ENCODE measurements around the gene EIF4B.
A peak's percentile ranks its signal among the peaks of the same experiment; 100 is the strongest.
"Not testable (repeated sequence)": the region's sequence is repeated elsewhere in the genome, so short reads cannot be mapped to it uniquely, and the experiment has no call there.

The EIF4B gene

GRCh38 chr12:52993558-52993869 is 12.7 kb upstream of the EIF4B start:
- DNase-seq, result no peak

- no peak for DNase-seq
Observed at GRCh38 chr12:53004178-53004577, 2.1 kb upstream of the EIF4B start.

GRCh38 chr12:53004582-53004981 is 1.7 kb upstream of the EIF4B start:
- DNase-seq, result no peak

- no peak for DNase-seq
Observed at GRCh38 chr12:53005215-53005985, 856 bp upstream of the EIF4B start.

- DNase-seq, result peak; percentile 89
Observed at GRCh38 chr12:53006810-53007309, 604 bp downstream of the EIF4B start.

GRCh38 chr12:53007343-53007742 is 1.1 kb downstream of the EIF4B start:
- no peak for DNase-seq

- DNase-seq, result not testable (repeated sequence)
Observed at GRCh38 chr12:53008760-53009159, 2.5 kb downstream of the EIF4B start.

- DNase-seq, result no peak
Observed at GRCh38 chr12:53010955-53011354, 4.7 kb downstream of the EIF4B start.

- DNase-seq, result no peak
Observed at GRCh38 chr12:53011889-53012288, 5.6 kb downstream of the EIF4B start.

GRCh38 chr12:53012928-53013327 is 6.7 kb downstream of the EIF4B start:
- no peak for DNase-seq

GRCh38 chr12:53014709-53015108 is 8.5 kb downstream of the EIF4B start:
- peak; percentile 26 for DNase-seq

GRCh38 chr12:53025250-53025649 is 19.0 kb downstream of the EIF4B start:
- DNase-seq, result no peak

GRCh38 chr12:53027014-53027413 is 20.8 kb downstream of the EIF4B start:
- DNase-seq, result not testable (repeated sequence)

- no peak for DNase-seq
Observed at GRCh38 chr12:53031616-53032015, 25.4 kb downstream of the EIF4B start.

GRCh38 chr12:53033832-53034231 is 27.6 kb downstream of the EIF4B start:
- not testable (repeated sequence) for DNase-seq

GRCh38 chr12:53034459-53034858 is 28.2 kb downstream of the EIF4B start:
- no peak for DNase-seq

GRCh38 chr12:53036802-53037201 is 30.5 kb downstream of the EIF4B start:
- DNase-seq, result no peak

- DNase-seq, result no peak
Observed at GRCh38 chr12:53039851-53040250, 33.6 kb downstream of the EIF4B start.

GRCh38 chr12:53042607-53043454 is 36.6 kb downstream of the EIF4B start:
- DNase-seq, result no peak

GRCh38 chr12:53044052-53044581 is 37.9 kb downstream of the EIF4B start:
- DNase-seq, result no peak

- no peak for DNase-seq
Observed at GRCh38 chr12:53044896-53045695, 38.8 kb downstream of the EIF4B start.

- DNase-seq, result no peak
Observed at GRCh38 chr12:53045696-53046045, 39.4 kb downstream of the EIF4B start.

GRCh38 chr12:53046655-53047220 is 40.5 kb downstream of the EIF4B start:
- DNase-seq, result peak; percentile 46
